ENCODE measurements around the gene FBF1. TPM values are rescaled to one million over a fixed set of nuclear protein-coding genes. Genes with fewer than 3 reads are reported as not detected.

Gene FBF1
- total RNA-seq, 2 donors from 2014 or later, result 13.3 to 20.6 TPM

- H3K9me3 Mint-ChIP-seq, result no peaks in the 10 kb centered on the region
- no peak overlapping the region for H3K27ac Mint-ChIP-seq
- no peak for DNase-seq (ENCODE audit: low spot score in 2 of 2)
- ATAC-seq, result no peak
- H3K36me3 Mint-ChIP-seq, result peaks cover 5 to 6% of the 10 kb centered on the region in 2 donors
Observed at GRCh38 chr17:75959839-75960511, 19.1 kb upstream of the FBF1 start.

DNA sequence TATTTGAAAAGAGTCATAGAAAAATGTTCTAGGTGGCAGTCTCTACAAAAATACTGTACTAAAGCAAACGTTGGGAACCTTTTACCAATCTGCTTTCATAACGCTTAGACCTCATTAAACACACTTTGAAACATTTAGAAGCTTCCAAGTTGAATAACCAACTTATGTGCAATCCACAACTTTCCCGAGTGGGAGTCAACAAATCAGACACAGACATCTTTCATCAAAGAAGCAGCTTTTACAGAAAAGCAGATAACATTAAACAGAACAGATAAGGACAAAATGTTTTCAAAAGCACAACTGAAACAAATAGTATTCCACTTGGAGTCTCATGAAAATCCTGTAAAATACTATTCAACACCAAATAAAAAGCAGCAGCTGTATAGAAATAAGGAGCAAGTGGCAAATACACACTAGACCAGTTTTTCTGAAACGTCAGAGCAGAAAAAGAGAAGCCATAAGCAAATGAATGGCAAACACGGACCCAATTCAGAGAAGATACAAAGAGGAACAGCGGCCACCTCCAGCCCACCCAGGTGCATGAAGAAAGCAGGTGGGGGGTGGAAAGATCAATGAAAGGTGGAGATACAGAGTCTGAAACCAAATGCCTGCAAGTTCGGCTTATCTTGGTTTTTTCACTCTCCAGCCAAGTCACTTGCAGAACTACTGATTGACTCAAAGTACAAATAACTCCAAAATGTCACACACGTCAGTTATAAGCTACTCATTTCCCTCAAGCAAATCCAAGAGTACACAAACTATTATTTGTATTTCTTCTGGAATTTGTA is 18.4 kb upstream of the FBF1 start:
- peaks cover 5 to 6% of the 10 kb centered on the region in 2 donors for H3K36me3 Mint-ChIP-seq
- H3K9me3 Mint-ChIP-seq, result no peaks in the 10 kb centered on the region
- ATAC-seq, result no peak
- no peak overlapping the region for H3K27ac Mint-ChIP-seq
- no peak for DNase-seq (ENCODE audit: low spot score in 2 of 2)

DNA sequence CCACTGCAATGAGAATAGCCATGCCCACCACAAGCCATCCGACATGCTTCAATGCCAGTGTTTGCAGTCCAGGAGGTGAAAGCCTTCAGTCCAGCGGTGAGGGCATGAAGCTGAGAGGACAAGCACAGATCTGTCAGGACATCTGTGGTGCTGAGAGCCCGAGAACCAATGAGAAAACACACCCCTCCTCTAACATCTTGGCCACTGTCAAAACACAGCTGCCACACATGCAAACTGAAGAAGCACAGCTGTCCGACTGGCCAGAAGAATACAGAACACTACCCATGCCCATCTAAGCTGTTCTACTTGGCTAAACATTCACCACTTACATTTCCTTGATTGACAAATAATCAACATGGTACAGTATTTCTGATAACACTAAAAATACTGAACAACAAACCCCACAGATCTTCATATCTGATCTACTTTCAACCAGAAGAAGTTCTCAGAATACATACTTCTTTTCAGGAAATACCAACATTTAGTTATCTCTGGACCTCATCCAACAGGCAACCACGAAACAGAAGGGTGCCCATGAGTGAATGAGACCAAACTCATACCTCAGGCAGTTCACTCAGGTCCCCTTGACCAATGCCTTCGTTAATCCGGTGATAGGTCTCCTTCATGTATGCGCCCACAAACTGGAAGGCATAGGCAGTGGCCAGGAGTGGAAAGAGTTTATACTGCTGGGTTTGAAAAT is 10.2 kb upstream of the FBF1 start:
- ATAC-seq (no peak), DNase-seq (ENCODE audit: low spot score in 2 of 2) (no peak)
- H3K36me3 Mint-ChIP-seq, result peaks cover 5% of the 10 kb centered on the region in 2 donors
- H3K27ac Mint-ChIP-seq, result peak overlapping the region; percentile 17 to 33
- H3K9me3 Mint-ChIP-seq, result no peaks in the 10 kb centered on the region

DNA sequence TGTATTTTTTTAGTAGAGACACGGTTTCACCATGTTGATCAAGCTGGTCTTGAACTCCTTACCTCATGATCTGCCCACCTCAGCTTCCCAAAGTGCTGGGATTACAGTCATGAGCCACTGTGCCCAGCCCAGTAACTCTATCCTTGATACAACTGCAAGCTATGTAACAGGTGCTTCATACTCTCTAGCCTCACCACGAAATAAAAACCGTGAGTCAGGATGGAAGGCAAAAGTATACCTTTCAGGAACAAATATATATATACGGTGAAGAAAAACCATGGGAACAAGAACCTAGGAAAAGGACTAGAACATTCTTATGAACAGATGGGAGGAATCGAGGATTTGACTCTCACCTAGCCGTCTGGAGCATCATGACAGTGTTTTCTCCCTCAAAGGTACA is 9.6 kb upstream of the FBF1 start:
- no peak for ATAC-seq

DNA sequence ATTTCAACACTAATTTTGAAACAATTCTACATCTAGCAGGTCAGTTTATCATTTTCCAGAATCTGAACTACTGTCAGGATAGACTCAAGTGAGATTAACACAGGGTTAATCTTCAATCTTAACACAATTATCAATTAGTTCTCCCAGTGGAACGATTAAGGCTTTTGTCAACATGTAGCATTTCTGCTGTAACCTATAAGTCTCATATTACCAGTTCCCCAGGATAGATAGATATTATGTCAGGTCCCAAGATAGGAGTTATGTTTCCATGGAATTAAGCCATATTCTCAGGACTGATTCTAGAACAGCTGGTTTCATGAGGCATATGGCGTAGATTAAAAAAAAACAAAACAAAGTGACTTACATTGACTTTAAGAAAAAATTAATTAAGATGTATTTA is 4.4 kb upstream of the FBF1 start:
- H3K9me3 Mint-ChIP-seq, result no peaks in the 10 kb centered on the region
- H3K36me3 Mint-ChIP-seq, result peaks cover 0 to 5% of the 10 kb centered on the region in 2 donors
- ATAC-seq, result no peak

More for the DNA sequence above, 9.6 kb upstream of the FBF1 start:
- DNase-seq (ENCODE audit: low spot score in 2 of 2), result no peak
- Mint-ChIP-seq H3K9me3 (no peaks in the 10 kb centered on the region), H3K27ac (peak overlapping the region in 1 of 2 donors; percentile 17), H3K36me3 (peaks cover under 1 to 5% of the 10 kb centered on the region in 2 donors)

DNA sequence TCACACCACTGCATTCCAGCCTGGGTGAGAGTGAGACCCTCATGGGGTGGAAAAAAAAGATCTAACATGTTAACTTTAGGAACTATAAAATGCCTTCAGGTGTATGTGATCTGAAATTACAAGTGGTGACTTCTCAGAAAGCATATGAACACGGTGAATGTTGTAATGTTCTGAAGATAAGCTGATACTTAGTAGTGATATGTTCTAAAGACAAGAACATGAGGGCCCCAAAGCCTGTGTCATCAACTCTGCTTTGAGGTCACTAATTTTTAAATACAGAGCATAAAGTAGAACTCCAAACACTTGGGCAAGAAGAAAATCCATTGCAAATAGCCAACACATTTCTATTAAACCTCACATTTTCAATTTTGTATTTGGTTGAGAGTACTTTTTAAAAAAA is 2.6 kb upstream of the FBF1 start:
- no peak for DNase-seq (ENCODE audit: low spot score in 2 of 2)
- H3K36me3 Mint-ChIP-seq, result no peaks in the 10 kb centered on the region
- H3K27ac Mint-ChIP-seq, result peak overlapping the region in 1 of 2 donors; percentile 9

More for the DNA sequence above, 4.4 kb upstream of the FBF1 start:
- no peak for DNase-seq (ENCODE audit: low spot score in 2 of 2)
- no peak overlapping the region for H3K27ac Mint-ChIP-seq

GRCh38 chr17:75942473-75942872 is 1.6 kb upstream of the FBF1 start:
- DNase-seq (ENCODE audit: low spot score in 2 of 2) (no peak), ATAC-seq (no peak)
- H3K27ac Mint-ChIP-seq, result no peak overlapping the region
- no peaks in the 10 kb centered on the region for H3K9me3 Mint-ChIP-seq
- no peaks in the 10 kb centered on the region for H3K36me3 Mint-ChIP-seq

More for the DNA sequence above, 2.6 kb upstream of the FBF1 start:
- ATAC-seq, result no peak
- H3K9me3 Mint-ChIP-seq, result no peaks in the 10 kb centered on the region

DNA sequence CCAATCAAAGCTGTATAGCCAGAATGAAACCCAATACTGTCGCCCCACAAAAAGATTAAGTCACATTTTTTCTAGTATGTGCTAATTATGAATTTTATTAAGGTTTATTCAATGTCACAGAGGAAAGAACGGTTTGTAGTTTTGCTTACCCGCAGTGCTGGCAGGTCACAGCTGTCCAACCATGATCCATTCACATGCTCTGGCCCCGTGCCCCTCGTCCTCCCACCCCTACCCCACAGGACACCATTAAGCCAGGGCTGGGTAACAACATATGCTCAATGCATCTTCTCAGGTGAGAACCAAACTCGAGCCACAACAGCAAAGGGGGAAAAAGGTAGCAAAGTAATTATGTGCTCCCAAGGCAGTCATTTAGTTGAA is 589 bp upstream of the FBF1 start:
- DNase-seq (ENCODE audit: low spot score in 2 of 2) (no peak), ATAC-seq (no peak)
- no peaks in the 10 kb centered on the region for H3K9me3 Mint-ChIP-seq
- peak overlapping the region; percentile 91 to 94 for H3K27ac Mint-ChIP-seq
- H3K36me3 Mint-ChIP-seq, result no peaks in the 10 kb centered on the region

DNA sequence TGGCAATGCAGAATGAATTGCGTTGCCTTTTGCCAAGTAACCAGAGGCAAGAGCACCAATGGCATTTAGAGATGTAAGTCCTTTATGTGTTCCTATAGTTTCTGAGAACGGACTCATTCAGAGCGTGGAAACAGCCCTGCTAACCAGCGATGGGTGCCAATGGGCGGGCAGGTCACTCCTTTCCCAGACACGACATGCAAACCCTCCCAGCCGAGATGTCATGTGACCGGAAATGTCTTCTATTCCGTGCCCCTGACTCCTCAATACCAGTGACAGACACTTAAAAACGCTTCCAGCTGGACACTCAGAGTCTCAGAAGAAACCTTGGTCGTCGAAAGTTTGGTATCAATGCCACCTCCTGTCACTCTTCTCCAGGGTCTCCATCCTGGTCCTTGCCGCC is 3.2 kb downstream of the FBF1 start:
- H3K9me3 Mint-ChIP-seq, result no peaks in the 10 kb centered on the region
- H3K36me3 Mint-ChIP-seq, result no peaks in the 10 kb centered on the region
- DNase-seq (ENCODE audit: low spot score in 2 of 2) (no peak), ATAC-seq (no peak)
- H3K27ac Mint-ChIP-seq, result no peak overlapping the region

GRCh38 chr17:75933808-75934207 is 7.0 kb downstream of the FBF1 start:
- no peak for ATAC-seq
- H3K36me3 Mint-ChIP-seq, result no peaks in the 10 kb centered on the region
- H3K9me3 Mint-ChIP-seq, result no peaks in the 10 kb centered on the region
- no peak overlapping the region for H3K27ac Mint-ChIP-seq
- DNase-seq (ENCODE audit: low spot score in 2 of 2), result no peak

DNA sequence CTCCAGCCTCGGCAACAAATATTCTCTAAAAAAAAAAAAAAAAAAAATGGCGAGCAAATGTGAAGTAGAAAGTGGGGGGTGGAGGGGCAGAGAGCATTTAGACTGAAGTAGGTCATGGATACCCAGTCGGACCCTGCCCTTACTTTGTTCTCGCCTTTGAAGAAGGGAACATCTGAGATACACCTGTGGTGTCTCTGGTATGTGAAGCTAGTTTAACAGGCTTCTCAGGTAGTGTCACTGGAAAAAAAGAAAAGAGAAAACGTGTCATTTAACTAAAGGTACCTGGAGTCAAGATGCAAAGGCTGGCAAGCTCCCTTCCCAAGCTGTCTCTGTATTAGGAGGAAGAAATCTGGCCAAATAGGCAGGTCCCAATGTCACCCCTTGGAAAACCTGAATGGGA is 8.0 kb downstream of the FBF1 start:
- ATAC-seq (no peak), DNase-seq (ENCODE audit: low spot score in 2 of 2) (no peak)
- H3K9me3 Mint-ChIP-seq, result no peaks in the 10 kb centered on the region
- H3K36me3 Mint-ChIP-seq, result no peaks in the 10 kb centered on the region
- H3K27ac Mint-ChIP-seq, result no peak overlapping the region

- ATAC-seq, result no peak
- H3K27ac Mint-ChIP-seq, result no peak overlapping the region
- DNase-seq (ENCODE audit: low spot score in 2 of 2), result no peak
- H3K9me3 Mint-ChIP-seq, result no peaks in the 10 kb centered on the region
- no peaks in the 10 kb centered on the region for H3K36me3 Mint-ChIP-seq
Observed at GRCh38 chr17:75931062-75931461, 9.8 kb downstream of the FBF1 start.

DNA sequence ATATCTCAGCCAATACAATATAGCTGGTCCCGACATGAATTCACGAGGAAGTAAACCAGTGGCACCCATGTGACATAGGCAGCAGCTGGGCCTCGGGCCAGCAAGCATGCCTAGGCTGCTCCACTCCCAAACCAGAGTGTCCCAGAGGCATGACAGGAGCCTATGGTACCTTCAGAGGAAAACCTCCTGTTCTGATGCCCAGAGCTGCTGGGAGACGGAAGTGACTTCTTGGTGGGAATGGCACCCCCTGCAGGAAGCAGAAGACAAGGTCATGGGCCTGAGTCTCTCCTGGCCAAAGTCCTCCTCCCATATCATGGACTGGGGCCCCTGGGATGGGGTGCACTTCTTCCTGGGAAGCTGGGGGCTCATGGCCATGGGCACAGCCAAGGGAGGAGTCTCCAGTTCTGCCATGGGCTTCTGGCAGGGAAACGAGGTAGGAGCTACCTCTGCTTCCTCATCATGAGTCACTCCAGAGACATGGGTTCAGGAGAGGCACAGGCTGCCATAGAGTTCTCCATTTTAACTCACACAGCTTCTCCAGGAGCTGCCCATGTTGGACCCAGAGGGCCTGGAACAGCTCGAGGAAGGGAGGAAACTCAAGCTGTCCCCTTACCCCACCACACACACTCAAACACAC is 13.4 kb downstream of the FBF1 start:
- Mint-ChIP-seq H3K36me3 (no peaks in the 10 kb centered on the region), H3K9me3 (no peaks in the 10 kb centered on the region), H3K27ac (peak overlapping the region in 1 of 2 donors; percentile 29)
- no peak for ATAC-seq
- DNase-seq (ENCODE audit: low spot score in 2 of 2), result no peak

DNA sequence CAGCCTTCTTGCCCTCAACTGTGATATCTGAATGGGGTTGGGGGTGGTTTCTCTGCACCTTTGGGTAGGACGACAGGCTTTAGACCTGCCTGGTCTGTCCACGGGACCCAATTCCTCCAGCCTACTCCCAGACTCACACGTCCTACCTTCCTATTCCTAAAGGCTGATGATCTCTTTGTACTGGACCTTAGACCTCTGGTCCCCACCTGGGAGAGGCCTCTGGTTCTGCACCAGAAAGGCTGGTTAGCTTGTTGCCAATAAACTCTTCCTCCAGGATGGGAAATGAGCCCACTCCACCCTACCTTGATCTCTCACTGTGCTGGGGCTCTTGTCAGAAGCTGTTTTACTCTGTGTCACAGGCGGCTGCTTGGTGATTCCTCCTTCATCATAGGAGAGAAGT is 14.4 kb downstream of the FBF1 start:
- Mint-ChIP-seq H3K27ac (peak overlapping the region in 1 of 2 donors; percentile 29), H3K9me3 (no peaks in the 10 kb centered on the region), H3K36me3 (no peaks in the 10 kb centered on the region)
- DNase-seq (ENCODE audit: low spot score in 2 of 2) (no peak), ATAC-seq (no peak)

DNA sequence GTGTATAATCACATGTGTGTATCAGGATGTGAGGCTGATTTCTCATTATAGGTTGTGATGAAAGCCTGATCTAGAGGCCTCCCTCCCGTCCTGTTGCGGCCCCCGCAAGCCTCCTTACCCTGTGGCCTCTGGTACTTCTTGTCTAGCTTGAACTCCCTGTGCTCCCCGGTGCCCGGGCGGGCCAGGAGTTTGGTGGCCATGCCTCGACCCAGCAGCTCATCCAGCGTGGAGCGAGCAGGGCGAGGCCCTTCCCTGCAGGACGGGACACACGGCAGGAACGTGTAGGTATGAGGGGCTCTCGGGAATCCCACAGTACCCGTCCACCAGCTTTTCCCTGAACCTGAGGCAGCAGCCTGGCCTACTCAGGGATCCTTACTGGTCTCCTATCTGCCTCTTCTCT is 14.9 kb downstream of the FBF1 start:
- Mint-ChIP-seq H3K27ac (no peak overlapping the region), H3K36me3 (no peaks in the 10 kb centered on the region), H3K9me3 (no peaks in the 10 kb centered on the region)
- ATAC-seq (no peak), DNase-seq (ENCODE audit: low spot score in 2 of 2) (no peak)

DNA sequence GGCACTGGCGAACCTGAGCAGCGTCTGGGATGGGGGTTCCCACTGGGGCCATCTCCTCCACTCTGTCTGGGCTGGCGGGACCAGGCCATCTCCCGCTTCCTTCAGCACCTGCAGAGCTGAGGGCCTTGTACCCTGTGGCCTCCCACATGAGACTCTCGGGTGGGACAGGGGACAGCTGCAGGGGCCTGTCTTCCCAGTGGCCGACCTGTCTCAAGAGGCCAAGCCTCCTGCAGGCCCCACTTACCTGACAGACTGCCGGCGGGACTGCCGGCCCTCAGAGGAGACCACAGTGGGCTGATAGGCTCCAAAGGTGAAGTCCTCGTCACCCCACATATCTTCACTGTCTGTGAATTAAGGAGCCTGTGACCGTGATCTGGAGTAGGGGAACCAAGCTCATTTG is 15.7 kb downstream of the FBF1 start:
- DNase-seq (ENCODE audit: low spot score in 2 of 2) (no peak), ATAC-seq (no peak)
- Mint-ChIP-seq H3K36me3 (no peaks in the 10 kb centered on the region), H3K27ac (no peak overlapping the region), H3K9me3 (no peaks in the 10 kb centered on the region)

Data from activated naive CD4-positive, alpha-beta T cell treated with anti-CD3 and anti-CD28 coated beads, Interleukin-2, amount 50 U/mL, for 72 hours (primary cell).